ENCODE measurements around the gene POLE3.
"Not testable (repeated sequence)": the region's sequence is repeated elsewhere in the genome, so short reads cannot be mapped to it uniquely, and the experiment has no call there.

POLE3 gene

DNA sequence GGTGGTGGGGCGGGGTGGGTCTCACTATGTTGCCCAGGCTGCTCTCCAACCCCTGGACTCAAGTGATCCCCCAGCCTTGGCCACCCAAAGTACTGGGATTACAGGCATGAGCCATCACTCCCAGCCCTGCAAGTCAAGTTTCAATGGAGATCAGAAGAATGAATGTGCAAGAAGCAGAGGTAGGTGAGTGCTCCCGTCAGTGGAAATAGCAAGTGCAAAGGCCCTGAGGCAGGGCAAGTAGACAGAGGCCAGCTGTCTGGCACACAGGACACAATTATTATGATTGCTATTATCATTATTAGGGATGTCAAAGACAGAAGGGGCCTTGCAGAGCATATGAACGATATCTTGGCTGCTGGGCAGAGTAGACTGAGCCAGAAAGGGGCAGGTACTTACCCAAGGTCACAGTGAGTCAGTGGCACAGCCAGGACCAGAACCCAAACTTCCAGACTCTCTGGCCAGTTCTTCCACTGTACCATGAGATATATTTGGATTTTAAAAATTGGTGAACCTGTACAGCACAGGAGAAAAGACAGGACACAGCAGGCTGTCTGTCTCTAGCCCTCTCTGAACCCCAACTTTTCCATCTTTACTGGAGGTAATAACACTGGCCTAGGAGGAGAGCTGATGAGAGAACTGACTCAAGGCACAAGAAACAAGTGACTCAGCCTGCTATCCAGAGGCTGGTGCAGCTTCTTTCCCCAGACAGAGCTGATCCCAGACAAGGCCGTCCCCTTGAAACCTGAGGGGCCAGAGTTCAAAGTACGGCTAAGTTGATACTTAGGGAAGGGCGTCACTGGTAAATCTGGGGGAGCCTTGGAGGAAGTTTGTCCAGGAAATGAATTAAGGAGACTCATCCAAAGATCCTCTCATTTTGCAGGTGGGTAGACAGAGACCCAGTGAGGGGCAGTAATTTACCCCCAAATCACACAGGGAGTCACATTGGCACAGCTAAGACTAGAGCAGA lies 35.1 kb downstream of the POLE3 start:
- DNase-seq, result peak; percentile 9

DNA sequence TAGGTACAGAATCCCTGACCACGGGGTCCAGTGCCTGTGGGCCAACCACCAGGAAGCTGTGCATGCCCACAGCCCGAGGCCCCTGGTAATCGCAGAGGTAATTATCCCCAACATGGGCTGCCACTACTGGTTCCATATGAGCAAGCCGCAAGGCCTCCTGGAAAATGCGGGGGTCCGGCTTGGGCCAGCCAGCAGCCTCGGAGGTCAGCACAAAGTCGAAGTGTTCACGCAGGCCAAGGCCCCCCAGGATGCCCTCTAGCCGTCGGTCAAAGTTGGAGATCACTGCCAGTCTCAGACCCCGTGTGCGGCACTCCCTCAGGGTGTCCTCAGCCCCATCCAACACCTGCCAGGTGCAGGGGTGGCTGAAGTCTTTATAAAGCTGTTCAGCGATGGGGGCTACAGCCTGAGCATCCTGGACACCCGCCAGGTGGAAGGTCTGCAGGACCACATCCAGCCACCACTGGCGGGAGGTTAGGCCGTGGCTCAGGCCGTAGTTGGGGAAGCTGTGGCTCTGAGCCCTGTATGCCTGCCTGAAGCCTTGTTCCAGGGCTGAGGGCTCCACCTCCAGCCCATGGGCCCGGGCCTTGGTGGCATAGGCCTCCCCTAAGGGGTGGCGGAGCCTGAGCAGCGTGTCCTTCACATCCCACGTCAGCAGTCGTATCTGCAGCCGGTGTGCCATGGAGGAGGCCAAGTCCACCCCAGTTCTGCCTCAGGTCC lies 36.6 kb downstream of the POLE3 start:
- DNase-seq, result no peak

DNA sequence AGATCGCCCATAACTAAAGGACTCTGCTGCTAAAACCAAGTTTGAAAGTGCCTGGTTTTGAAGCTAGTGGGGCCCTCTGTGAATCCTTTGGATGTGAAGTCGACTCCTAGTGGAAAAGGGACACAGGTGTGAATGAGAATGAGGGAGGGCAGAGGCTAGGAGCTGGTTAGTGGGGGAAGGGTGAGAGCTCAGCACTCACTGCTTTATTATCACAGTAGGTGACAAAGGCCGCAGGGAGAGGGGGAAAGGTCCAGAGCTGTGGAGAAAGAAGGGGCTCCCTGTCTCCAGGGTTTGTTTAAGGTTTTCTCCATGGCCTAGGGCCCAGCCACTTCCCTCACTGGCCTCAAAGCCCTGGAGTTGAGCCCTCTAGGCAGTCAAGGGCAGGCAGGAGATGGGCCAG lies 37.2 kb downstream of the POLE3 start:
- DNase-seq, result no peak

DNA sequence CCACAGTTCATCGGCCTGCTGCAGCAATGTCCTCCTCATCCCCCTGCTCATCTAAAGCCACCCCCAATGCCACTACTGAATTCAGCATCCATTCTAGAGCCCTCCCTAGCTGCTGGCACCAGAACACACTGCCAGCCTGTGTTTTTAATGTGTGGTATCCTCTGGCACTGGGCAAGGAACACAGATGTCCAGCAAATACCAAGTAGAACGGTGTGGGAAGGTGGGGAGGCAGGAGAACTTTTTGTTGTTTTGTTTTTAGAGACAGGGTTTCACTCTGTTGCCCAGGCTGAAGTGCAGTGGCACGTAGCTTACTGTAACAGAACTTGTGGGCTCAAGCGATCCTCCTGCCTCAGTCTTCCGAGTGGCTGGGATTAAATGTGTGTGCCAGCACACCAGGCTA lies 38.4 kb downstream of the POLE3 start:
- DNase-seq, result no peak

DNA sequence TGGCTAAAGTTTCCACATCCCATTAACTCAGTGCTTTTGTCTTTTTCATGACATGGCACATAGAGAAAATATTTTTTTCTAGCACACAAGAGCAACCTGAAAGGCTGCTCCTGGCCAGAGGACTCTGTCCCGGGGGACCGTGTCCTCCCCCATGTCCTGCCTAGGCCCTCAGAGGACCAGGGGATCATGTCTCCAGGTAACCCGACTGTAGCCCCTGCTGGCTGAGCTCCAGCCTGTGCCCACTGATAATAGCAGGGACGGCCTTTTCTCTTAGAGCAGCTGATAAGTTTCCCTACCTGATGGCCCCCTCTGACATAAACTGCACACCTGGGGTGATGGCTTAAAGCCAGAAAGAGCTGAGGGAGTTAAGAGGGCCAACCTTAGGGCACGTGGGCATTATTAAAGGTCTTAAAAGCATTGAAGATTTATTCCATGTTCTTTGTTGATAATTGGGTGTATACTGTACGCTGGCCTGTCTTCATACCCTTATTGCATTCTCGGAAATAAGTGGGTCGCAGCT lies 39.6 kb downstream of the POLE3 start:
- DNase-seq, result no peak

DNA sequence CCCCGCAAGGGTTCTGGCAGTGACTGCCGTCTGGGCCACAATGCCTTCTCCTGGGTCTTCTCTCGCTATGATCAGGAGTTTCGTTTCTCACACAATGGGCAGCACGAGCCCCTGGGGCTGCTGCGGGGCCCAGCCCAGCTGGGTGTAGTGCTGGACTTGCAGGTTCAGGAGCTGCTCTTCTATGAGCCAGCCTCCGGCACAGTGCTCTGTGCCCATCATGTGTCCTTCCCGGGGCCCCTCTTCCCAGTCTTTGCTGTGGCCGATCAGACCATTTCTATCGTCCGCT lies 40.7 kb downstream of the POLE3 start:
- DNase-seq, result no peak

DNA sequence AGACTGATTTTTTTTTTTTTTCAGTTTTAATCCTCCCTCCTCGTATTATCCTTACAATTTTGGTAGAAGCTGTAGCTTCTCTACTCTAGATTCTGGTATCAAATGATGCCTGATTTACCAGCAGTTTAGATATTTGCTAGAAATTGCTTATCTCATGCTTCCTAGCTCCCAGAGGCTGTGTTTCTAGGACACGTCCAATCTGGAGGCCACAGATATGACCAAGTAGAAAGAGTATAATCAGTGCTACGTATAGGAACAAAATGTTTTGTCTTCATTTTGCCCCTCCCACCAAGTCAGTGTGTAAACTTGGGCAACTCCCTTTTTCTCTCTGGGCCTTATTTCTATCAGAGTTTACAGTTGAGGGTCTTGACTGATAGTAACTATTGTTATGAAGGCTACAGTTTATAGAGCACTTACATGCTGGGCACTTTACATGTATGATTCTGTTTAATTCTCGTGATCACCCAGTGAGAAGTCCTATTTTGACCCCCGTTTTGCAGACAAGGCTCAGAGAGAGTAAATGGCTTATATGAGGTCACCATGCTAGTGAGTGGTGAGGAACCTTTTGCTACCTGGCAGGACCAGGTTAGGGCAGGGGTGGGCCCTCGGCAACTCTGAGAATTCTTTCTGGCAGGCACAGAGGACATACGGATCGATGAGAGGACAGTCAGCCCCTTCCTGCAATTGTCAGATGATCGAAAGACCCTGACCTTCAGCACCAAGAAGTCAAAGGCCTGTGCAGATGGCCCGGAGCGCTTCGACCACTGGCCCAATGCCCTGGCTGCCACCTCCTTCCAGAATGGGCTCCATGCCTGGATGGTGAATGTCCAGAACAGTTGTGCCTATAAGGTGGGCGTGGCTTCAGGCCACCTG lies 41.3 kb downstream of the POLE3 start:
- DNase-seq, result no peak

DNA sequence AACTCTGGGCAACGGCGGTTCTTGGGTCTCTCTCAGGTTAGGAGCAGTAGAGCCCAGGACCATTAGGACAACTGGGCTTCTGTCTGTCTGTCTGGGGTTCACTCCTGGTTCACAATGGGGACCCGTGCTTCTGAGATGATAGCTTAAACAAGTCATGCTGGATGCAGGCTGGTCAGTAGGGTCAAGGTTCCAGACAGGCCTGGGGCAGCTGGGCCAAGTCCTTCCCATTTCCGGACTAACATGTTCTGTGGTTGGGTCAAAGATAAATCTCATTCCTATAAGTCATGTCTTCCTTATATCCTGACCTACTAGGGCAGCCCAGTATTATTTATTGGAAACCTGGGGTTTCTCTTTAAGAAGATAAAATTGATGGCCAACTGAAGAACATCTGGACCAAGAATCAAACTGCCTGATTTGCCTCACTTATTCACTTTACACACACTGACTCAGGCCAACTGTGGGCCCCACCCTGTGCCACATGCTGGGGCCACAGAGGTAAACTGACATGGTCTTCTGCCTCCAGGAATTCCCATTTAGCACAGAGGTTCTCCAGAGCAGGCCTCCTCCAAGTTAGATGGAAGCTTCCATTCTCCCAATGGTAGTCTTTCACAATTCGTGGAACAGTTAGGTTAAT lies 42.0 kb downstream of the POLE3 start:
- no peak for DNase-seq

DNA sequence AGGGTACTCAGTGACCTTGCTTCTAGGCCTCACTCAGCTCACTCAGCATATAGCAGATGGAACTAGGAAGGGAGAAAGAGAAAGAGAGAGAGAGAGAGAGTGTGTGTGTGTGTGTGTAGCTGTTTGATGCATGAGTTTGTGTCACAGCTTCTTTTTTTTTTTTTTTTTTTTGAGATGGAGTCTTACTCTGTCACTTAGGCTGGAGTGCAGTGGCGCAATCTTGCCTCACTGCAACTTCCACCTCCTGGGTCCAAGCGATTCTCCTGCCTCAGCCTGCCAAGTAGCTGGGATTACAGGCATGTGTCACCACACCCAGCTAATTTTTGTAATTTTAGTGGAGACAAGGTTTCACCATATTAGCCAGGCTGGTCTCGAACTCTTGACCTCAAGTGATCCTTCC lies 44.8 kb downstream of the POLE3 start:
- DNase-seq, result not testable (repeated sequence)

DNA sequence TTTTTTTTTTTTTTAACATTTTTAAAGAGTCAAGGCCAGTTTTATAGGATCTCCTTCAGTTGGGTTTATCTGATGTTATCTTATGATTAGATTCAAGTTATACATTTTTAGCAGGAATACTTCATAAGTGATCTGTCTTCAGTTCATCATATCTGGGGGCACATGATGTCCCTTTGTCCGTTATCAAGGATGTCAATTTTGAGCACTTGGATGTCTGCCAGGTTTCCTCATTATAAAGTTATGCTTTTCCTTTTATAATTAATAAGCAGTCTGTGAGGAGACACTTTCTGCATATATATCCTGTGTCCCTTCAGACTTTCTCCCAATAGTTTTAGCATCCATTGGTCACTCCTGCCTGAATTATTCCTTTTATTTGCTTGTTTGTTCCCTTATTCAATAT lies 45.5 kb downstream of the POLE3 start:
- DNase-seq, result no peak

DNA sequence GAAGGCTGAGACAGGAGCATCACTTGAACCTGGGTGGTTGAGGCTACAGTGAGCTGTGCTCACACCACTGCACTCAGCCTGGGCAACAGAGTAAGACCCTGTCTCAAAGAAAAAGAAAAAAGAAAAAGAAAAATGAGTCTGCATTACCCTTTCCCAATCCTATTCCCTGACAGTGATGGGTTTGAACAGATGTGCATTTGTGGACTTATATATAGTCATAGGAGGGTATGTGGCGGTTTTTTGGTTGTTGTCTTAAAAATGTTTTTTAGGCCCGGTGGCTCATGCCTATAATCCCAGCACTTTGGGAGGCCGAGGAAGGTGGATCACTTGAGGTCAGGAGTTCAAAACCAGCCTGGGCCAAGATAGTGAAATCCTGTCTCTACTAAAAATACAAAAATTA lies 47.1 kb downstream of the POLE3 start:
- DNase-seq, result no peak

DNA sequence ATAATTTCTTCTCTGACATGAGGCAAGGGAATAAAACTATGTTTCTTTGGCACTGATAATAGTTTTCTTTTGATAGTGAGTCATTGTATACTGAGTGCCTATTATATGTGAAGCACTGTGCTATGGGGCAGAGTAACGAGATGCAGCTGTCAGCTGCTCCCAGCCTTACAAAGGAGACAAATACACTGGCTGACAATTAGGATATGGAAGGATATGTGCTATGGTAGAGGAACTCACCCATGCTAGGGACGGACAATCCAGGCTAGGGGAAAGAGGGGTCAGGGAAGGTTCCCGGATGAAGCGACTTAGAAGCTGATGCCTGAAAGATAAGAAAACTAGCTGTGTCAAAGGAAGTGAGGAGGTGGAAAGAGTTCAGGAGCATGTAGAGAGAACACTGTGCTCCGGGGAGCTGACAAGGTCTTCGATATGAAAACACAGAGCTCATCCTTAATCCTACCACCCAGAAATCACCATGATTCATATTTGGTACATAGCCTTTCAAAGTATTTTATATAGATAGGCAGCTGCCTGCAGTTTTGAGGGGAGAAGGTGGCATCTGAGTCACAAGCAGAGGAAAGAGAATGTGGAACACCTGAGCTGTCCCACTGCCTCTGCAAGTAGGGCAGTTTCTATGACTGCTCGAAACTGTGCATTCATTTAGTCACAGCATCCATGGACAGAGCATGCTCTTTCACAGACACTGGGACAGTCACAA lies 49.0 kb downstream of the POLE3 start:
- peak; percentile 64 for DNase-seq

DNA sequence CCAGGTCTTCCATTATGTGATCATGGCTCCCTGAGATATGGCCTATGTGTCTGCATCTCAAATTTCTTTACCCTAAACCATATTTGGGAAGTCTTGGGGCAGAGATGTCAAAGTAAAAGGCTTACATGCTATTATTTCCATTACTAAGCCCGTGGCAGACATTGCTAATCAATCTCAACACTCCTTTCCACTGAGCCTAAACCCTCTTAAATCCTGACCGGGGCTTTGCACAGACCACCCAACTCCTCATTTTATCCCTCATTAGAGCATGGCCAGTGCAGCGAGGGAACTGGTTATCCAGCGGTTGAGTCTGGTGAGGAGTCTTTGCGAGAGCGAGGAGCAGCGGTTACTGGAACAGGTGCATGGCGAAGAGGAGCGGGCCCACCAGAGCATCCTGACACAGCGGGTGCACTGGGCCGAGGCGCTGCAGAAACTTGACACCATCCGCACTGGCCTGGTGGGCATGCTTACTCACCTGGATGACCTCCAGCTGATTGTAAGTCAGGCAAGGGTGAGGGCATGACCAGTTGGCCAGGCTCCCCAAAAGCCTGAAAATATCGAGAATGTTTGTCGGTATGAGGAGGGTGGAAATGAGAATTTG lies 50.1 kb downstream of the POLE3 start:
- no peak for DNase-seq

DNA sequence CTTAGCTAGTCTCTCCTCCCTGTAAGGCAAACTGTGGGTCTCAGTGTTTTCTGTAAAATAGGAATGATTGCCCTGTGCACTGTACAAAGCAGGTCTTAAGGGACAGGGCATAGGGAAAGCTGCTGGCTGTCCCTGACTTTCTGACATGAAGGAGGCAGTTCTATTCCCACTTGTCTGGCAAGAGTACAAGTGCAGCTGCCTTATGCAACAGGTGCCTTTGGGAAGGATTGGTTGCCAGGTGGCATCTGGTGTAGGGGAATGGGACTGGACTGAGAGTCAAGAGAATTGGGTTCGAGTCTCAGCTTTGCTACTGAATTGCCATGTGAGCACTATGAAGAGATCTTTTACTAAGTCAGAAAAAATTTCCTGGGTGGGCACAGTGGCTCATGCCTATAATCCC lies 51.1 kb downstream of the POLE3 start:
- DNase-seq, result no peak
